ENCODE measurements around the gene TMPO. TPM values are rescaled to one million over a fixed set of nuclear protein-coding genes. Genes with fewer than 3 reads are reported as not detected.

Gene TMPO
- total and polyA plus RNA-seq, 4 donors = 20.7 to 149 (median 30.6) TPM

Small RNAs within 50 kb of the gene (small RNA-seq; reads per million reads assigned to genes)
- gene SNORA53 (ENCODE audit: low replicate concordance) = 8.0 reads per million, percentile 95 among the genes with 10 or more reads in this experiment

Other genes with a start within 250 kb of the TMPO start
- 100 to 1,000 TPM; 331 to 575 TPM for gene SLC25A3, start 78.1 kb downstream of the TMPO start, total RNA-seq
- 100 to 1,000 TPM; 359 to 378 TPM for gene SLC25A3, start 78.1 kb downstream of the TMPO start, polyA plus RNA-seq
- gene IKBIP, start 129.2 kb downstream of the TMPO start, total RNA-seq = 10 to 100 TPM; 14.9 to 26.6 TPM
- gene IKBIP, start 129.2 kb downstream of the TMPO start, polyA plus RNA-seq = 10 to 100 TPM; 15.4 to 15.7 TPM
- 10 to 100 TPM; 15.4 to 53.2 TPM for gene APAF1, start 129.7 kb downstream of the TMPO start, total RNA-seq
- gene APAF1, start 129.7 kb downstream of the TMPO start, polyA plus RNA-seq = 10 to 100 TPM in 1 of 2 donors, 1 to 10 TPM in 1; 6.6 to 12.0 TPM